Sigmoid colon (tissue), 4 donors: ENCODE results near the gene LRRC37A.
"Not testable (repeated sequence)": the region's sequence is repeated elsewhere in the genome, so short reads cannot be mapped to it uniquely, and the experiment has no call there.

Experiments used
- POLR2AphosphoS5 ChIP-seq, 4 donors: sonication (generic); formaldehyde crosslinking; IDR thresholded peaks; one replicate each; pipeline ENCODE4 v1.6.1; 2017; ENCODE audit warnings: antibody characterized with exemption in 4 of 4
- TF ChIP-seq, protein P1 (sequence below), 4 experiments: fragments of 450-650 bp in 3 of 4; fragments of 200-600 bp in 1 of 4; IDR thresholded peaks; one replicate each; pipeline ENCODE4 v1.5.1; 2016 to 2019; ENCODE audit warnings: antibody characterized with exemption in 4 of 4, mild to moderate bottlenecking in 3 of 4, moderate library complexity in 2 of 4

DNA sequence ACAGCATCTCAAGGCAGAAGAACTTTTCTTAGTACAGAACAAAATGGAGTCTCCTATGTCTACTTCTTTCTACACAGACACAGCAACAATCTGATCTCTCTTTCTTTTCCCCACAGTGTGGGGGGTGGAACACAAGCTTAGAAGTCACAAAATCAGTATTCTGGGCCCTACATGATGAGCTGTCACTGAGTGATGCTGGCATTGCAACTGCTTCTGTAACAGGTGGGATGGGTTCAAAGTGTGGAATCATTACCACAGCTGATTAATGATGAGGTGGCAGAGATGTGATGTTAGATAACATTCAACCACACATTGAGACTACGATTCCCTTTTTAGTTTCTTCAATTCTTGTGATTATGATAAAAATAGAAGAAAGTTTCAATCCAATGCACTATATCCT, 10.5 kb upstream of the LRRC37A start:
- TF ChIP-seq POLR2AphosphoS5 (IDR thresholded peaks at IDR 0.05) = not testable (repeated sequence)
- TF ChIP-seq, protein P1, sequence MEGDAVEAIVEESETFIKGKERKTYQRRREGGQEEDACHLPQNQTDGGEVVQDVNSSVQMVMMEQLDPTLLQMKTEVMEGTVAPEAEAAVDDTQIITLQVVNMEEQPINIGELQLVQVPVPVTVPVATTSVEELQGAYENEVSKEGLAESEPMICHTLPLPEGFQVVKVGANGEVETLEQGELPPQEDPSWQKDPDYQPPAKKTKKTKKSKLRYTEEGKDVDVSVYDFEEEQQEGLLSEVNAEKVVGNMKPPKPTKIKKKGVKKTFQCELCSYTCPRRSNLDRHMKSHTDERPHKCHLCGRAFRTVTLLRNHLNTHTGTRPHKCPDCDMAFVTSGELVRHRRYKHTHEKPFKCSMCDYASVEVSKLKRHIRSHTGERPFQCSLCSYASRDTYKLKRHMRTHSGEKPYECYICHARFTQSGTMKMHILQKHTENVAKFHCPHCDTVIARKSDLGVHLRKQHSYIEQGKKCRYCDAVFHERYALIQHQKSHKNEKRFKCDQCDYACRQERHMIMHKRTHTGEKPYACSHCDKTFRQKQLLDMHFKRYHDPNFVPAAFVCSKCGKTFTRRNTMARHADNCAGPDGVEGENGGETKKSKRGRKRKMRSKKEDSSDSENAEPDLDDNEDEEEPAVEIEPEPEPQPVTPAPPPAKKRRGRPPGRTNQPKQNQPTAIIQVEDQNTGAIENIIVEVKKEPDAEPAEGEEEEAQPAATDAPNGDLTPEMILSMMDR (IDR thresholded peaks at IDR 0.05) = not testable (repeated sequence)
